Lung (tissue), 12 donors: ENCODE measurements around the gene ITFG1. TPM values are rescaled to one million over a fixed set of nuclear protein-coding genes. Genes with fewer than 3 reads are reported as not detected.
"Not testable (repeated sequence)": the region's sequence is repeated elsewhere in the genome, so short reads cannot be mapped to it uniquely, and the experiment has no call there.

Experiments
- ATAC-seq: fragments of 200-7000 bp; cut with Tn5 transposase; one replicate; pipeline ENCODE4 v1.9.1; 2020; ENCODE audit warnings: moderate number of reproducible peaks; ENCODE audit not compliant: insufficient read depth, low FRiP score
- DNase-seq, 3 donors: peaks; one replicate each; pipeline ENCODE4 v3.0.0-alpha.2; 2013 to 2017
- H3K27ac ChIP-seq, 2 donors: one replicate each; pipeline ENCODE4 v1.5.1; 2013; ENCODE audit warnings: mild to moderate bottlenecking in 2 of 2, moderate library complexity in 2 of 2, control low read depth in 1 of 2, inconsistent platforms in 1 of 2, low read depth in 1 of 2, low read length in 1 of 2
- H3K27me3 ChIP-seq, 3 donors: one replicate each; pipeline ENCODE4 v1.5.1; 2013; ENCODE audit warnings: low read length in 2 of 3; ENCODE audit not compliant: control insufficient read depth in 3 of 3, insufficient read depth in 3 of 3
- H3K36me3 ChIP-seq, 4 donors: one replicate each; pipeline ENCODE4 v1.5.1; 2013; ENCODE audit warnings: low read length in 4 of 4, mild to moderate bottlenecking in 1 of 4, moderate library complexity in 1 of 4; ENCODE audit not compliant: control insufficient read depth in 4 of 4, insufficient read depth in 4 of 4
- H3K4me1 ChIP-seq, 5 donors: one replicate each; pipeline ENCODE4 v1.5.1; 2013; ENCODE audit warnings: low read length in 5 of 5, mild to moderate bottlenecking in 2 of 5, moderate library complexity in 1 of 5; ENCODE audit not compliant: control insufficient read depth in 5 of 5, insufficient read depth in 5 of 5
- H3K4me3 ChIP-seq: one replicate; pipeline ENCODE4 v1.5.1; 2013; ENCODE audit warnings: mild to moderate bottlenecking, control low read depth, moderate library complexity
- H3K9ac ChIP-seq, 2 donors: one replicate each; pipeline ENCODE4 v1.5.1; 2013; ENCODE audit warnings: low read length in 2 of 2, control low read depth in 1 of 2; ENCODE audit not compliant: insufficient read depth in 1 of 2
- H3K9me3 ChIP-seq, 4 donors: one replicate each; pipeline ENCODE4 v1.5.1; 2013; ENCODE audit warnings: low read length in 3 of 4, mild to moderate bottlenecking in 1 of 4, moderate library complexity in 1 of 4; ENCODE audit not compliant: control insufficient read depth in 4 of 4, insufficient read depth in 3 of 4
- WGBS, 2 donors: extraction: QIAGEN DNeasy Blood & Tissue Kit; methylation state at CpG; one replicate each; pipeline ENCODE4 v1.1.7; 2013; 5-methylcytosine and 5-hydroxymethylcytosine counted together
- polyA plus RNA-seq, 2 donors: library from polyadenylated mRNA; stranded (reverse); fragments of 200-250 nt; gene quantifications; one replicate each; pipeline ENCODE4 v1.2.1, GENCODE V29; 2013
- total RNA-seq, 2 donors: library from RNA; depleted of rRNA in 1 of 2; stranded (reverse); fragments of >200 nt in 1 of 2; gene quantifications; one replicate each; pipeline ENCODE4 v1.2.1, GENCODE V29; 2014 to 2021
- TF ChIP-seq, protein P1 (sequence below): IDR thresholded peaks from 2 replicates; pipeline ENCODE4 v1.5.1; 2012; ENCODE audit warnings: mild to moderate bottlenecking; ENCODE audit errors: control extremely low read depth, extremely low read depth
- donor health status: control.
- donor health status: control.
- donor health status: Bipolar disorder and iron deficiency.
- donor health status: healthy.
- donor health status: DM: yes; HTN: yes; CAD: no.

Gene ITFG1
- total and polyA plus RNA-seq, 4 donors = 13.0 to 79.4 (median 40.2) TPM

DNA sequence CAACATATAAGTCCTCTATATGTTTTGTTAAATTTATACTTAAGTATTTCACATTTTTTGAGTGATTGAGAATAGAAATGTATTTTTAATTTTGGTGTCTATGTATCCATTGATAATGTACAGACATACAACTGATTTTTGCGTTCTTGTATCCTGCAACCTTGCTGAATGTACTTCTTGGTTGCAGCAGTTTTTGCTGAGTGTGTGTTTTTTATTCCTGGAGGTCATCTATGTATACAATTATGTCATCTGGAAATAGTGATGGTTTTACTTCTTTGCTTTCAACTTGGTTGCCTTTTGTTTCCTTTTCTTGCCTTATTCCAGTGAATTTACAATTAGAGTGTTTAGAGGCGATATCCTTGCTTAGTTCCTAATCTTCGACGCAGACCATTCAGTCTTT is 249.6 kb downstream of the ITFG1 start:
- WGBS, 2 donors = 71 to 88% methylated on average over 4 of the region's 4 CpGs
- ATAC-seq = no peak

DNA sequence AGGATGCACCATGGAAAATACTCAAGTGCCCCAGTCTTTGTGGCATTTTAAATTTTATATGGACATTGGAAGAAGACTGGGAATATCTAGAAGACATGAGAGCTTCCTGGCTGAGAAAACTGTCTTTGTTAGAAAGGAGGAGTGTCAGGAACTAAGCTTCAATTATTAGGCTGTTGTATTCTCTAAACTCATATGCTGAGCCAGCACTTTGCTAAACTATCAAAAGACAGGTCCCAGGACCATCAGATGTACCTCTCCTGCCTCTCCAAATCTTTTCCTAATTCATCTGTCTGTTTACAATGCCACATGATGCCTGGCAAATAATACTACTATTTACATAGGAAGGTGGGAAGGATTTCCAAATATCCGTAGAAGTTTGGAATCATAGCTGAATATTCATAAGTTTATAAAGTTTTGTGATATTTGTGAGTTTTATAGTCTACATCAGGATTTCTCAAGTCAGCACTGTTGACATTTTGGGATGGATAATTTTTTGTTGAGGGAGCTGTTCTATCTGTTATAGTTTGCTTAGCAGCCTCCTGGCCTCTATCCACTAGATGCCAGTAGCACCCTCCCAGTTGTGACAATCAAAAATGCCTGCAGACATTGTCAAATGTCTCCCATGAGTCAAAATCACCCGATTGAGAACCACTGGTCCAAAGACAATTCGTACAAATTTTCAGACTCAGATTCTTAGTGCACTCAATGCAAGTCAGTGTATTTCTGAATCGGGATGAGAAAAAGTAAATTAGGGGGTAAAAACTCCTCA is 255.9 kb downstream of the ITFG1 start:
- TF ChIP-seq, protein P1, sequence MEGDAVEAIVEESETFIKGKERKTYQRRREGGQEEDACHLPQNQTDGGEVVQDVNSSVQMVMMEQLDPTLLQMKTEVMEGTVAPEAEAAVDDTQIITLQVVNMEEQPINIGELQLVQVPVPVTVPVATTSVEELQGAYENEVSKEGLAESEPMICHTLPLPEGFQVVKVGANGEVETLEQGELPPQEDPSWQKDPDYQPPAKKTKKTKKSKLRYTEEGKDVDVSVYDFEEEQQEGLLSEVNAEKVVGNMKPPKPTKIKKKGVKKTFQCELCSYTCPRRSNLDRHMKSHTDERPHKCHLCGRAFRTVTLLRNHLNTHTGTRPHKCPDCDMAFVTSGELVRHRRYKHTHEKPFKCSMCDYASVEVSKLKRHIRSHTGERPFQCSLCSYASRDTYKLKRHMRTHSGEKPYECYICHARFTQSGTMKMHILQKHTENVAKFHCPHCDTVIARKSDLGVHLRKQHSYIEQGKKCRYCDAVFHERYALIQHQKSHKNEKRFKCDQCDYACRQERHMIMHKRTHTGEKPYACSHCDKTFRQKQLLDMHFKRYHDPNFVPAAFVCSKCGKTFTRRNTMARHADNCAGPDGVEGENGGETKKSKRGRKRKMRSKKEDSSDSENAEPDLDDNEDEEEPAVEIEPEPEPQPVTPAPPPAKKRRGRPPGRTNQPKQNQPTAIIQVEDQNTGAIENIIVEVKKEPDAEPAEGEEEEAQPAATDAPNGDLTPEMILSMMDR = no peak
- no peaks in the 10 kb centered on the region for H3K4me1 ChIP-seq
- no peak for DNase-seq
- H3K36me3 ChIP-seq = peaks cover 0 to under 1% (median 0%) of the 10 kb centered on the region in 4 donors
- no peak overlapping the region for H3K27ac ChIP-seq
- no peaks in the 10 kb centered on the region for H3K27me3 ChIP-seq
- no peak overlapping the region for H3K9ac ChIP-seq
- H3K9me3 ChIP-seq = no peaks in the 10 kb centered on the region
- no peak overlapping the region for H3K4me3 ChIP-seq
- no peak for ATAC-seq
- 87 to 88% methylated on average over 4 of the region's 4 CpGs for WGBS, 2 donors

More for the DNA sequence above, 249.6 kb downstream of the ITFG1 start:
- peaks cover 0 to 6% (median 2%) of the 10 kb centered on the region in 4 donors for H3K36me3 ChIP-seq
- no peaks in the 10 kb centered on the region for H3K9me3 ChIP-seq
- H3K9ac ChIP-seq = no peak overlapping the region
- peak in 1 of 3 donors; percentile 3 for DNase-seq
- no peaks in the 10 kb centered on the region for H3K4me1 ChIP-seq
- H3K4me3 ChIP-seq = no peak overlapping the region
- H3K27me3 ChIP-seq = no peaks in the 10 kb centered on the region
- TF ChIP-seq, protein P1 = no peak
- H3K27ac ChIP-seq = no peak overlapping the region

DNA sequence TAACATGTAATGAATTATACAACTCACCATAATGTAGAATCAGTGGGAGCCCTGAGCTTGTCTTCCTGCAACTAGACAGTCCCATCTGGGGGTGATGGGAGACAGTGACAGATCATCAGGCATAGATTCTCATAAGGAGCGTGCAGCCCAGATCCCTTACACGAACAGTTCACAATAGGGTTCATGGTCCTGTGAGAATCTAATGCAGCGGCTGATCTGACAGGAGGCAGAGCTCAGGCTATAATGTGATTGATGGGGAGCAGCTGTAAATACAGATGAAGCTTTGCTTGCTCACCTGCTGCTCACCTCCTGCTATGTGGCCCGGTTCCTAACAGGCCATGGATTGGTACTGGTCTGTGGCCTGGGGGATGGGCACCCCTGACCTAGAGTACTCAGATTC is 257.4 kb downstream of the ITFG1 start:
- H3K36me3 ChIP-seq, DNase-seq, H3K4me1 ChIP-seq, H3K9ac ChIP-seq, H3K27me3 ChIP-seq, H3K9me3 ChIP-seq, H3K4me3 ChIP-seq, ATAC-seq, H3K27ac ChIP-seq: not testable (repeated sequence)
- WGBS, 2 donors = 91 to 96% methylated on average over 4 of the region's 4 CpGs

DNA sequence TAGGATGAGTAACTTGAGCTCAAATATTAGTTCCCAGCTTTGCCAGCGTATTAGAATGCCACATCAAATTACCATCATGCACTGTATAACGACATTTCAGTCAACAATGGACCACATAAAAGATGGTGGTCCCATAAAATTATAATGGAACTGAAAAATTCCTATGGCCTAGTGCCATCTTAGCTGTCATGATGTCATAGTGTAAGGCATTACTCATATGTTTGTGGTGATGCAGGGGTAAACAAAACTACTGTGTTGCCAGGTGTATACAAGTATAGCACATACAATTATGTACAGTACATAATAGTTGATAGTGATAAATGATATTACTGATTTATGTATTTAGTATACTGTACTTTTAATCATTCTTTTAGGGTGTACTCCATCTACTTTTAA is 262.7 kb downstream of the ITFG1 start:
- Histone ChIP-seq H3K36me3 (peaks cover 0 to 1% (median 0%) of the 10 kb centered on the region in 4 donors), H3K9ac (no peak overlapping the region), H3K9me3 (no peaks in the 10 kb centered on the region), H3K4me1 (peaks cover 0 to 8% (median 0%) of the 10 kb centered on the region in 5 donors), H3K27ac (no peak overlapping the region), H3K27me3 (no peaks in the 10 kb centered on the region), H3K4me3 (no peak overlapping the region)
- TF ChIP-seq, protein P1 = no peak
- 95 to 96% methylated on average over 2 of the region's 2 CpGs for WGBS, 2 donors
- no peak for ATAC-seq
- no peak for DNase-seq
